ENCODE data around the gene MYOM1. TPM values are rescaled to one million over a fixed set of nuclear protein-coding genes. Genes with fewer than 3 reads are reported as not detected.
A peak's percentile ranks its signal among the peaks of the same experiment; 100 is the strongest.
"Not testable (repeated sequence)": the region's sequence is repeated elsewhere in the genome, so short reads cannot be mapped to it uniquely, and the experiment has no call there.

The MYOM1 gene
- total and polyA plus RNA-seq, 12 donors = 94.4 to 1,558 (median 870) TPM

- intact Hi-C loops (cut with DNase I) = loop anchor here in 2 of 10 donors (5.0 kb wide), 2 partner anchors 37 to 42 kb away; no protein-coding TSS in a partner anchor
- peak; percentile 32 to 83 (median 56) for ATAC-seq
- Histone ChIP-seq H3K27ac (peak overlapping the region in 7 of 10 donors; percentile 7 to 61 (median 45)), H3K27me3 (no peaks in the 10 kb centered on the region), H3K36me3 (no peaks in the 10 kb centered on the region), H3K9me3 (no peaks in the 10 kb centered on the region), H3K4me1 (peaks cover 0 to 8% (median 3%) of the 10 kb centered on the region in 9 donors), H3K4me3 (no peak overlapping the region)
- TF ChIP-seq, protein P1, sequence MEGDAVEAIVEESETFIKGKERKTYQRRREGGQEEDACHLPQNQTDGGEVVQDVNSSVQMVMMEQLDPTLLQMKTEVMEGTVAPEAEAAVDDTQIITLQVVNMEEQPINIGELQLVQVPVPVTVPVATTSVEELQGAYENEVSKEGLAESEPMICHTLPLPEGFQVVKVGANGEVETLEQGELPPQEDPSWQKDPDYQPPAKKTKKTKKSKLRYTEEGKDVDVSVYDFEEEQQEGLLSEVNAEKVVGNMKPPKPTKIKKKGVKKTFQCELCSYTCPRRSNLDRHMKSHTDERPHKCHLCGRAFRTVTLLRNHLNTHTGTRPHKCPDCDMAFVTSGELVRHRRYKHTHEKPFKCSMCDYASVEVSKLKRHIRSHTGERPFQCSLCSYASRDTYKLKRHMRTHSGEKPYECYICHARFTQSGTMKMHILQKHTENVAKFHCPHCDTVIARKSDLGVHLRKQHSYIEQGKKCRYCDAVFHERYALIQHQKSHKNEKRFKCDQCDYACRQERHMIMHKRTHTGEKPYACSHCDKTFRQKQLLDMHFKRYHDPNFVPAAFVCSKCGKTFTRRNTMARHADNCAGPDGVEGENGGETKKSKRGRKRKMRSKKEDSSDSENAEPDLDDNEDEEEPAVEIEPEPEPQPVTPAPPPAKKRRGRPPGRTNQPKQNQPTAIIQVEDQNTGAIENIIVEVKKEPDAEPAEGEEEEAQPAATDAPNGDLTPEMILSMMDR (IDR thresholded peaks at IDR 0.05) = no peak
- peak in 1 of 2 donors; percentile 56 for DNase-seq
- 51 to 54% methylated on average over 3 of the region's 3 CpGs for whole genome bisulfite sequencing, 2 donors
Observed at GRCh38 chr18:3224223-3224622, 4.5 kb upstream of the MYOM1 start.

DNA sequence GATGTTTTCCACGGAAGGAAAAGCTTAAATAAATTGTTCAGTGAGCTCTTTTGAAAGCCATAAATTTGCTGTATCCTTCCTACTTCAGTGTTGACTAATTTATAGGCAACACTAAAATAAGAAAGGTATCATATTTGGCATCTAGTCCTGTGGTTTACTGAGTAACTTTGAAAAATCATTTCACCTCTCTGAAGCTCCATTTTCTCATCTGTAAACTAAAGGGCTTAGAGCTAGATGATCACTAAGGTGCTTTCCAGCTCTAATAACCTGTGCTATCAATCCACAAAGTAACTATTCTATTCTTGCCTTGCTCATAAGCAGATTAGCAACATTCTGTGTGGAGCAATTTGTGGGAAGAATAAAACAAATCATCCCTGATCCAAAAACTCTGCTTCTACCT is 3.6 kb upstream of the MYOM1 start:
- ATAC-seq = no peak
- H3K27ac ChIP-seq = peak overlapping the region in 5 of 10 donors; percentile 4 to 61 (median 45)
- no peak for DNase-seq
- H3K4me3 ChIP-seq = no peak overlapping the region
- H3K4me1 ChIP-seq = peaks cover 0 to 8% (median 3%) of the 10 kb centered on the region in 9 donors
- intact Hi-C loops (cut with DNase I) = loop anchor here in 2 of 10 donors (5.0 kb wide), 2 partner anchors 36 to 41 kb away; no protein-coding TSS in a partner anchor
- H3K27me3 ChIP-seq = no peaks in the 10 kb centered on the region
- no peaks in the 10 kb centered on the region for H3K36me3 ChIP-seq
- 89 to 92% methylated on average over 1 of the region's 1 CpG for WGBS, 2 donors
- no peaks in the 10 kb centered on the region for H3K9me3 ChIP-seq
- TF ChIP-seq, protein P1 (IDR thresholded peaks at IDR 0.05) = no peak

GRCh38 chr18:3221496-3221895 is 1.7 kb upstream of the MYOM1 start:
- TF ChIP-seq, protein P1 (IDR thresholded peaks at IDR 0.05) = no peak
- Histone ChIP-seq H3K27ac (peak overlapping the region in 7 of 10 donors; percentile 14 to 96 (median 96)), H3K4me3 (no peak overlapping the region), H3K36me3 (peaks cover 0 to 9% (median 0%) of the 10 kb centered on the region in 9 donors), H3K9me3 (no peaks in the 10 kb centered on the region), H3K27me3 (no peaks in the 10 kb centered on the region), H3K4me1 (peaks cover 0 to 20% (median 7%) of the 10 kb centered on the region in 9 donors)
- 61 to 73% methylated on average over 6 of the region's 6 CpGs for WGBS, 2 donors
- DNase-seq (no peak), ATAC-seq (no peak)
- intact Hi-C loops (cut with DNase I) = loop anchor here in 2 of 10 donors (5.0 kb wide), 2 partner anchors 34 to 39 kb away; no protein-coding TSS in a partner anchor

DNA sequence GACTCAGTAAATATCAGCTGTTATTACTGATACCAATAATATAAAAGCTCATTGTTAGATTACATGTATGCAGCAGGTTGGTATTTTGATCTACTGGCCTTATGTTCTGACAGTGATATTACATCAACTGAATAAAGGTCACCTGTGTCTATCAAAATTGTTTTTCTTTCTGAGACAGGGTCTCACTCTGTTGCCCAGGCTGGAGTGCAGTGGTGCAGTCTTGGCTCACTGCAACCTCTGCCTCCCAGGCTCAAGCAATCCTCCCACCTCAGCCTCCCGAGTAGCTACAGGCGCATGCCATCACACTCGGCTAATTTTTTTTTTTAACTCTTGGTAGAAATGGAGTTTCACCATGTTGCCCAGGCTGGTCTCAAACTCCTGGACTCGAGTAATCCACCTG is 1.1 kb upstream of the MYOM1 start:
- 74 to 78% methylated on average over 4 of the region's 4 CpGs for WGBS, 2 donors
- not testable (repeated sequence) for H3K4me3 ChIP-seq, DNase-seq, H3K9me3 ChIP-seq, H3K27me3 ChIP-seq, ATAC-seq
- intact Hi-C loops (cut with DNase I) = loop anchor here in 2 of 10 donors (5.0 kb wide), 2 partner anchors 34 to 39 kb away; no protein-coding TSS in a partner anchor
- peaks cover 0 to 24% (median 8%) of the 10 kb centered on the region in 9 donors for H3K4me1 ChIP-seq
- peaks cover 0 to 15% (median 0%) of the 10 kb centered on the region in 9 donors for H3K36me3 ChIP-seq
- peak overlapping the region in 7 of 10 donors; percentile 89 to 96 (median 96) for H3K27ac ChIP-seq

DNA sequence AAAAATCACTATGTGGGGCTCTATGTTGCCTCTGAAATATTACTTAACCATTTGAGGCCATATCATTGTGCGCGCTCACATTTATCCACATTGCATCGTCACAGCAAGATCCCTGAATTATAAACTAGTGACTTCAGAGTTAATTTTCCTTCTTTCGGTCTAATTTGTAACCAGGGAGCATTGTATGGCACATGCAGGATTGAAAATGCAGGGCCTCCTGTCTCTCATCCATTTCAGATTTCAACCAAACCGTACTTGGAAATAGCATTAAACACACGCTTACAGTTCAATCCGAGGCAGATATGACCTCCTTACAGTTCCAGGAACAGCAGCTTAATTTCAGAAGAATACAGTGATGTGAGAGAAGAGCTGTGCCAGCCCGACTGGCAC is 532 bp downstream of the MYOM1 start:
- 32 to 46% methylated on average over 8 of the region's 8 CpGs for WGBS, 2 donors
- H3K9me3 ChIP-seq = no peaks in the 10 kb centered on the region
- TF ChIP-seq, protein P1 (IDR thresholded peaks at IDR 0.05) = no peak
- ATAC-seq = peak in 2 of 8 donors; percentile 0 to 1
- peaks cover 0 to 24% (median 8%) of the 10 kb centered on the region in 9 donors for H3K4me1 ChIP-seq
- DNase-seq = no peak
- intact Hi-C loops (cut with DNase I) = loop anchor here in 2 of 10 donors (2.0 to 5.0 kb wide), 2 partner anchors 28 to 42 kb away; partner anchors contain the start of gene MYL12A (in 2 of the 2)
- peaks cover 0 to 31% (median 5%) of the 10 kb centered on the region in 9 donors for H3K36me3 ChIP-seq
- H3K27ac ChIP-seq = peak overlapping the region; percentile 80 to 96 (median 95)
- H3K27me3 ChIP-seq = no peaks in the 10 kb centered on the region
- H3K4me3 ChIP-seq = peak overlapping the region; percentile 44 to 65 (median 59)
